ENCODE data around the gene SPOCK1. TPM values are rescaled to one million over a fixed set of nuclear protein-coding genes. Genes with fewer than 3 reads are reported as not detected.

The SPOCK1 gene
- total and polyA plus RNA-seq, 9 of the 15 experiments (the other 6 are each of a cell fraction or from before 2014, with no cell fraction given), result 0.01 to 0.35 (median 0.04) TPM; not detected in 6

GRCh38 chr5:136926073-136926472, 573.1 kb downstream of the SPOCK1 start:
- ChIA-PET POLR2A (no interaction called here), CTCF (ENCODE audit: low intra/inter-chr PET ratio) (no interaction called here)
- no peak overlapping the region for H3K4me2 ChIP-seq (ENCODE audit: insufficient read depth, low read length)
- no peaks in the 10 kb centered on the region for H4K20me1 ChIP-seq (replicated peaks; ENCODE audit: control insufficient read depth, insufficient read depth, low read length)
- no peak overlapping the region for H3K9ac ChIP-seq (ENCODE audit: insufficient read depth in 1 of 2, low read depth in 2 of 2, low read length in 2 of 2)
- intact Hi-C loops (cut with micrococcal nuclease) (no loop called here), in situ Hi-C loops (cut with MboI) (no loop called here)
- no peaks in the 10 kb centered on the region for H3K36me3 ChIP-seq (ENCODE audit: control insufficient read depth, insufficient read depth, low read length)
- H3K4me3 ChIP-seq, result no peak overlapping the region
- H3K9me1 ChIP-seq (ENCODE audit: control insufficient read depth, insufficient read depth, low read length), result no peaks in the 10 kb centered on the region
- no peaks in the 10 kb centered on the region for H3K4me1 ChIP-seq (replicated peaks in 1 of 2; ENCODE audit: control insufficient read depth in 2 of 2, insufficient read depth in 2 of 2, low read length in 2 of 2)
- 3% methylated on average over 2 of the region's 2 CpGs for whole genome bisulfite sequencing (ENCODE audit: insufficient coverage, low coverage, missing lambda C conversion rate)
- no peak for DNase-seq (ENCODE audit: extremely low read depth in 1 of 4, low spot score in 3 of 4)
- H3K27ac ChIP-seq (ENCODE audit: extremely low read depth, low read depth, low read length), result no peak overlapping the region
- H2AFZ ChIP-seq (ENCODE audit: low read depth, low read length), result no peak overlapping the region
- TF ChIP-seq NR1H2 (CRISPR knock-in tag; IDR thresholded peaks at IDR 0.05) (no peak), ZBTB43 (CRISPR knock-in tag; IDR thresholded peaks at IDR 0.05) (no peak), ZEB2 (IDR thresholded peaks at IDR 0.05) (no peak), ZNF589 (CRISPR knock-in tag; IDR thresholded peaks at IDR 0.05; ENCODE audit: low read depth) (no peak), GTF3C2 (IDR thresholded peaks at IDR 0.05; ENCODE audit: borderline replicate concordance, extremely low read depth, insufficient read length) (no peak), THAP7 (CRISPR knock-in tag; IDR thresholded peaks at IDR 0.05) (no peak), IRF2 (CRISPR knock-in tag; IDR thresholded peaks at IDR 0.05) (no peak), PREB (CRISPR knock-in tag; IDR thresholded peaks at IDR 0.05) (no peak), SP2 (IDR thresholded peaks at IDR 0.05; ENCODE audit: extremely low read depth, low read depth, low read length, poor library complexity, severe bottlenecking) (no peak), SMARCC2 (IDR thresholded peaks at IDR 0.05; ENCODE audit: low read depth) (no peak), ETV1 (tag; conservative IDR thresholded peaks at IDR 0.05; ENCODE audit: low read depth) (no peak), PRMT5 (CRISPR knock-in tag; IDR thresholded peaks at IDR 0.05) (no peak), NFXL1 (CRISPR knock-in tag; IDR thresholded peaks at IDR 0.05) (no peak), MXI1 (IDR thresholded peaks at IDR 0.05; ENCODE audit: low read depth, low read length) (no peak), POU5F1 (IDR thresholded peaks at IDR 0.05; ENCODE audit: borderline replicate concordance, low read depth, low read length, partially characterized antibody) (no peak), FOXK2 (conservative IDR thresholded peaks at IDR 0.05 in 1 of 2, IDR thresholded peaks at IDR 0.05 in 1 of 2; ENCODE audit: low read depth in 2 of 2) (no peak), SRSF3 (IDR thresholded peaks at IDR 0.05; ENCODE audit: insufficient read depth, low read length) (no peak), TAL1 (IDR thresholded peaks at IDR 0.05) (no peak)
- no TSS peak for BruUV-seq (replicated peaks)
- no peaks in the 10 kb centered on the region for H3K79me2 ChIP-seq (ENCODE audit: control insufficient read depth, insufficient read depth, low read length)
- no peak for ATAC-seq
- no peaks in the 10 kb centered on the region for H3K9me3 ChIP-seq (replicated peaks; ENCODE audit: control insufficient read depth, insufficient read depth, low read depth, low read length)
- H3K27me3 ChIP-seq (ENCODE audit: control insufficient read depth in 2 of 2, insufficient read depth in 2 of 2, low read length in 2 of 2), result no peaks in the 10 kb centered on the region
- FAIRE-seq, result no peak
